Bladder microvascular endothelial cell (primary cell): Measurements from ENCODE around the gene SRM. TPM values are rescaled to one million over a fixed set of nuclear protein-coding genes. Genes with fewer than 3 reads are reported as not detected.

Experiments
- total RNA-seq: library from RNA; depleted of rRNA; stranded (reverse); fragments of >200 nt; gene quantifications from 2 replicates; pipeline ENCODE4 v1.2.3, GENCODE V29; 2014

SRM gene
- 10.4 and 24.3 TPM in 2 replicates for total RNA-seq

GRCh38 chr1:11059968-11060830 is at the start of gene SRM:
Gene SRM (minus strand): TSS chr1:11060018. CDS start chr1:11059943, 75 bp downstream.

GRCh38 chr1:11099310-11100148 is 39.7 kb upstream of the SRM start, which contains the start of gene EXOSC10:
Gene EXOSC10 (minus strand): TSS chr1:11099869. CDS start chr1:11099831, 38 bp downstream.

GRCh38 chr1:11046625-11047365 is 13.0 kb downstream of the SRM start, which contains the start of gene MASP2:
Gene MASP2 (minus strand): TSS chr1:11047239. CDS start chr1:11047207, 32 bp downstream.

GRCh38 chr1:11012260-11013159 is 47.3 kb downstream of the SRM start, which contains the start of gene TARDBP:
Gene TARDBP (plus strand): TSS chr1:11012654. CDS start chr1:11013728, 1,074 bp downstream.

Other genes with a start within 250 kb of the SRM start
- 71.1 and 128 TPM in 2 replicates for gene TARDBP, start 47.4 kb downstream of the SRM start, total RNA-seq
- gene MASP2, start 12.8 kb downstream of the SRM start, total RNA-seq: not detected in 2 replicates
- gene EXOSC10, start 39.9 kb upstream of the SRM start, total RNA-seq: 42.3 and 72.1 TPM in 2 replicates
- gene ANGPTL7, start 129.3 kb upstream of the SRM start, total RNA-seq: 0.16 TPM in 1 of 2 replicates, not detected in the other
- 36.4 and 103 TPM in 2 replicates for gene MTOR, start 202.5 kb upstream of the SRM start, total RNA-seq
- gene UBIAD1, start 213.2 kb upstream of the SRM start, total RNA-seq: 6.5 and 22.2 TPM in 2 replicates